ENCODE results near the gene EXOC4.

DNA sequence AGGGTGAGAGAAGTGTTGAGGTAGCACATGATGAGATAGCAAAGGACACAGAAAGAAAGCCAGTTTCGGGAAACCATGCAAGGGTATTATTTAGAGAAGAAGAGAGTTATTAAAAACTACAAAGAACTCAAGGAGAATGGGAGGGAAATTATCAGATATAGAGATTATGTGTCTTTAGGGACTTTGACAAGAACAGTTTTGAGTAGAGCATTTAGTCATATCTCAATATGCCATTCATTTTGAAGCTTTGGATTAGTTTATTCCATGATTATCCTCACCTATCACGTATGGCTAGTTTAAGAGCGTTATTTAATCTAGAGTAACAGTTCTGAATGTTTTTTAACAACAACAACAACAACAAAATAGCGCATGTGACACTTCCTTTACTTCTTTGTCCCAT, 409.4 kb downstream of the EXOC4 start:
- TF ChIP-seq CTCF (IDR thresholded peaks at IDR 0.05) = no peak
- no peak for TF ChIP-seq POLR2A (IDR thresholded peaks at IDR 0.05)
- no peak for TF ChIP-seq POLR2AphosphoS5 (IDR thresholded peaks at IDR 0.05)
